ENCODE data around the gene LPP. TPM values are rescaled to one million over a fixed set of nuclear protein-coding genes. Genes with fewer than 3 reads are reported as not detected.
"Not testable (repeated sequence)": the region's sequence is repeated elsewhere in the genome, so short reads cannot be mapped to it uniquely, and the experiment has no call there.

The LPP gene
- total RNA-seq, 1 donor from 2014 or later, result 26.3 TPM

- DNase-seq (ENCODE audit: low read depth), result no peak
These were observed 426.3 kb downstream of the LPP start for GRCh38 chr3:188580223-188580622.

- DNase-seq (ENCODE audit: low read depth), result no peak
These were observed 426.7 kb downstream of the LPP start for GRCh38 chr3:188580659-188581058.

GRCh38 chr3:188581365-188581764 lies 427.4 kb downstream of the LPP start:
- no peak for DNase-seq (ENCODE audit: low read depth)

- no peak for DNase-seq (ENCODE audit: low read depth)
These were observed 427.8 kb downstream of the LPP start for GRCh38 chr3:188581792-188582191.

GRCh38 chr3:188583341-188584161 lies 429.6 kb downstream of the LPP start:
- no peak for DNase-seq (ENCODE audit: low read depth)

GRCh38 chr3:188584162-188584529 lies 430.2 kb downstream of the LPP start:
- peak; percentile 57 for DNase-seq (ENCODE audit: low read depth)

GRCh38 chr3:188584958-188585689 lies 431.2 kb downstream of the LPP start:
- DNase-seq (ENCODE audit: low read depth), result peak; percentile 46

- no peak for DNase-seq (ENCODE audit: low read depth)
These were observed 435.1 kb downstream of the LPP start for GRCh38 chr3:188589071-188589470.

GRCh38 chr3:188589771-188590170 lies 435.8 kb downstream of the LPP start:
- DNase-seq (ENCODE audit: low read depth), result no peak

GRCh38 chr3:188590557-188590956 lies 436.6 kb downstream of the LPP start:
- DNase-seq (ENCODE audit: low read depth), result peak; percentile 39

GRCh38 chr3:188594139-188594538 lies 440.2 kb downstream of the LPP start:
- peak; percentile 52 for DNase-seq (ENCODE audit: low read depth)

- DNase-seq (ENCODE audit: low read depth), result peak; percentile 98
These were observed 442.0 kb downstream of the LPP start for GRCh38 chr3:188595890-188596376.

GRCh38 chr3:188598894-188599293 lies 444.9 kb downstream of the LPP start:
- DNase-seq (ENCODE audit: low read depth), result peak; percentile 59

- no peak for DNase-seq (ENCODE audit: low read depth)
These were observed 448.2 kb downstream of the LPP start for GRCh38 chr3:188602111-188602510.

GRCh38 chr3:188602620-188603019 lies 448.7 kb downstream of the LPP start:
- DNase-seq (ENCODE audit: low read depth), result no peak

GRCh38 chr3:188604651-188605050 lies 450.7 kb downstream of the LPP start:
- DNase-seq (ENCODE audit: low read depth), result no peak

- no peak for DNase-seq (ENCODE audit: low read depth)
These were observed 451.3 kb downstream of the LPP start for GRCh38 chr3:188605231-188605630.

- no peak for DNase-seq (ENCODE audit: low read depth)
These were observed 451.9 kb downstream of the LPP start for GRCh38 chr3:188605905-188606304.

GRCh38 chr3:188607805-188608315 lies 453.9 kb downstream of the LPP start:
- DNase-seq (ENCODE audit: low read depth), result no peak

- DNase-seq (ENCODE audit: low read depth), result no peak
These were observed 454.4 kb downstream of the LPP start for GRCh38 chr3:188608401-188608800.

GRCh38 chr3:188613721-188614120 lies 459.8 kb downstream of the LPP start:
- not testable (repeated sequence) for DNase-seq (ENCODE audit: low read depth)

GRCh38 chr3:188617270-188617669 lies 463.3 kb downstream of the LPP start:
- no peak for DNase-seq (ENCODE audit: low read depth)

Data from myocyte (in vitro differentiated cells).